HL-60/S4 (cell line): ENCODE data around the gene LRRC9.

Experiments
- in situ Hi-C: fragments of 300-500 bp; cut with MboI; formaldehyde crosslinking; loops from 2 replicates; pipeline ENCODE4 v1.14.3; 2022; ENCODE audit warnings: low sequenced_read_pairs

The LRRC9 gene

GRCh38 chr14:60102389-60102788 is 182.4 kb downstream of the LRRC9 start:
- in situ Hi-C loops, result no loop called here

GRCh38 chr14:60106339-60106738 is 186.4 kb downstream of the LRRC9 start:
- in situ Hi-C loops, result no loop called here

GRCh38 chr14:60107477-60107876 is 187.5 kb downstream of the LRRC9 start:
- in situ Hi-C loops, result no loop called here

- in situ Hi-C loops, result no loop called here
These were observed 191.8 kb downstream of the LRRC9 start for GRCh38 chr14:60111732-60112131.
